Measurements from ENCODE around the gene MC1R.
"Not testable (repeated sequence)": the region's sequence is repeated elsewhere in the genome, so short reads cannot be mapped to it uniquely, and the experiment has no call there.

The MC1R gene

DNA sequence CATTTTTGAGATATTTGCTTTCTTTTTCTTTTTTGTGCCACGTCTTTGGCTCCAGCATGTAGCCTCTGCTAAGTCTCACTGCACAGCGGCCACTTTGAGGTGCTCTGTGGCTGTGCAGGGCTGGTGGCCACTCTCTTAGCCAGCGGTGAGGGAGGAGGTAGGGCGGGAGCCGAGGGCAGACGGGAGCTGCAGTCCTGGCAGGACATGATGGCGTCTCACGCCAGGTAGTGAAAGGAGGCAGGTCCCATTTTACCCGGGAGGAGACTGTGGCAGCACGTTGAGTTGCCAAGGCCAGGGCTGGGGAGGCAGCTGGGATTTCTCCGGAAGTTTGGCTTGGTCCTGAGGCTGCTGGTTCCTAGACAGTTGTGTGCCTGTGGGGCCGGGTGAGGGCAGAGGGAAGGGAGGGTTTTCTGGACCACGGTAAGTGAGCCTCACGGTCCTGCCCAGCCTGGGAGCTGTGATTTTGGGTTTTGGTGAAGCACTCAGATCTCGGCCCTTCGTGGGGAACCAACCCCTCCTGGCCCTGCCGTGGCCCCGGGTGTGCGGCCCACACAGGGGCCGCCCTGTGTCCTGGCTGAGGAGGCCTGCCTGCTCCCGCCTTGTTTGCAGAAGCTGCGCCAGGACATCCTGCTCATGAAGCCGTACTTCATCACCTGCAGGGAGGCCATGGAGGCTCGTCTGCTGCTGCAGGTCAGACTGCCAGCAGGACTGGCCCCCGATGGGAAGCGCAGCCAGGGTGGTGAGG, 44.3 kb downstream of the MC1R start:
- Mint-ChIP-seq H3K9me3 (no peaks in the 10 kb centered on the region), H3K27me3 (no peaks in the 10 kb centered on the region), H3K27ac (no peak overlapping the region), H3K4me1 (peaks cover 10 to 31% of the 10 kb centered on the region in 2 donors), H3K4me3 (no peak overlapping the region), H3K36me3 (peaks cover 32 to 50% of the 10 kb centered on the region in 2 donors)
- no peak for ATAC-seq (replicated peaks)
- no peak for DNase-seq

DNA sequence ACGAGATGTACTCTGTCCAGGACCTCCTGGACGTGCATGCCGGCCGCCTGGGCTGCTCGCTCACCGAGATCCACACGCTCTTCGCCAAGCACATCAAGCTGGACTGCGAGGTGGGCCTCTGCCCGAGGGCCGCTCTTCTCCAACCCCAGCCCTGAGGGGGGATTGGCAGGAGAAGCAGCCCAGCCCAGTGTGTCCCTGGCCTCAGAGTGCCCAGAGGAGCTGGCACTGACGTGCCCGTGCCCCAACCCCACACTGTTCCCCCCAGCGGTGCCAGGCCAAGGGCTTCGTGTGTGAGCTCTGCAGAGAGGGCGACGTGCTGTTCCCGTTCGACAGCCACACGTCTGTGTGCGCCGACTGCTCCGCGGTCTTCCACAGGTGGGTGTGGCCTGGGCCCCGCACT, 45.5 kb downstream of the MC1R start:
- Mint-ChIP-seq H3K27me3 (no peaks in the 10 kb centered on the region), H3K4me1 (peaks cover 8 to 26% of the 10 kb centered on the region in 2 donors), H3K36me3 (peaks cover 22 to 43% of the 10 kb centered on the region in 2 donors), H3K4me3 (no peak overlapping the region), H3K27ac (no peak overlapping the region), H3K9me3 (no peaks in the 10 kb centered on the region)
- DNase-seq = no peak
- no peak for ATAC-seq (replicated peaks)

DNA sequence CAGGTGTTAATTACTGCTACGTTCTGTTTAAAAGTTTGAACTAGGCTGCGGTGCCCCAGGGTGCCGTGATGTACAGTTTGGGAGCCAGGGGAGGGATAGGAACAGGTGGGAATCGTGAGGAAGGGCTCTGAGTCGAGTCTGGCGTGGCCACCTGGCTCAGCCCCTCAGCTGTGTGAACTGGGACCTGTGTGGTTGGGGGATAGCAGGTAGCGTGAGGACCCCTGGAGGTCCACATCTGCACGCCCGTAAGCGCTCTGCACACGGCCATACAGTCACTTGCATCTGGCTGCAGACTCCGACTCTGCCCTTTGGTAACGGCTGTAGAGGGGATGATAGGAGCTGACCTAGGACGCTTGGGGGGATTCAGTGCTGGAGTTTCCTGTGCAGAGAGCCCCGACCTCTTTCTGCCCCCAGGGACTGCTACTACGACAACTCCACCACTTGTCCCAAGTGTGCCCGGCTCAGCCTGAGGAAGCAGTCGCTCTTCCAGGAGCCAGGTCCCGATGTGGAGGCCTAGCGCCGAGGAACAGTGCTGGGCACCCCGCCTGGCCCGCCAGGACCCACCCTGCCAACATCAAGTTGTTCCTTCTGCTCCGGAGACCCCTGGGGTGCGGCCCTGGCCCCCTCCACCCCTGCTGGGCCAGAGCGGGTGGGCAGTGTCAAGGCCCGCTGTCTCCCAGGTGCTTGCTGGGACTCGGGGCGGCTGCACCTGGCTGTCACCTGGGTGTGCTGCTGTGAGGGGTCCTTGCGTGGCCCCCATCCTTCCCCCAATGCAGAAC, 47.0 kb downstream of the MC1R start:
- Mint-ChIP-seq H3K4me3 (no peak overlapping the region), H3K9me3 (no peaks in the 10 kb centered on the region), H3K36me3 (peaks cover 17 to 39% of the 10 kb centered on the region in 2 donors), H3K4me1 (peaks cover 7 to 29% of the 10 kb centered on the region in 2 donors), H3K27ac (no peak overlapping the region), H3K27me3 (no peaks in the 10 kb centered on the region)
- DNase-seq (no peak), ATAC-seq (replicated peaks) (no peak)

DNA sequence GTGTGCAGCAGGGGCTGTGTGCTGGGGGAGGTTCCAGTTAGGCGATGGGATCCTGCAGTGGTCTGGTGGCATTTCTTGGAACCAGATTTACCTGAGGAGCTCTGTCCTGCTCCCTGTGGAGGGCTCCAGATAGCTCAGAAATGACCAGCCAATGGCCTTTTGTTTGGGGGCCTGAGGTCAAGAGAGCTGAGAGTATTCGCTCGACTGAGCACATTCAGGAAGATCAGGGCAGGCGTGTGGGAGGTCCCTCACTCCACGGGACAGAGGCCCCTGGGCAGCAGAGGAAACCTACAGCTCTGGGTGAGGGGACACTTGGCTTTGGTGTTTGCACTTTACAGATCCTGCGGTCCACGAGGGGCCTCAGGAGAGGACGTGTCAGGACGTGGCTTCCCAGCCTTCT, 48.1 kb downstream of the MC1R start:
- Mint-ChIP-seq H3K27ac (no peak overlapping the region), H3K36me3 (peaks cover 18 to 40% of the 10 kb centered on the region in 2 donors)
- no peak for ATAC-seq (replicated peaks)

DNA sequence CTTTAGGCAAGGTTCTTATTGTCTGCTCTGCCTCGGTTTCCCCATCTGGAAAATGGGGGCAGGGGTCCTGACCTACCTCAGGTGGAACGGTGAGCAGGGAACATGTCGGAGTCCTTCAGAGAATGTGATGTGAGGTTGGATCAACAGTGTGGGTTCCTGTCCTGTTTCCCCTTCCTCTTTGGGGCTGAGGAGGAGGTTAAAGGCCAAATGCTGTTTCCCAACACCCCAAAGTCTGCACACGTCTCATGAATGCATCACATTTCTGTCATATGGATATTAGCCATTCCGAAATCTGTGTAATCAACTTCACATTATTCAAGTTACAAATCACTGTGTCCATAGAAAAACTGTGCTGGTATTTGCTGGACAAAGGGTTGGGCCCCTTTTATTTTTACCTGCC, 48.8 kb downstream of the MC1R start:
- Mint-ChIP-seq H3K36me3 (peaks cover 18 to 43% of the 10 kb centered on the region in 2 donors), H3K4me1 (peaks cover 14 to 45% of the 10 kb centered on the region in 2 donors)
- H3K9me3 Mint-ChIP-seq; ATAC-seq (replicated peaks); H3K27me3 Mint-ChIP-seq; DNase-seq; H3K27ac Mint-ChIP-seq; H3K4me3 Mint-ChIP-seq: not testable (repeated sequence)

More for the DNA sequence above, 48.1 kb downstream of the MC1R start:
- DNase-seq = no peak
- Mint-ChIP-seq H3K4me3 (no peak overlapping the region), H3K9me3 (peaks cover 0 to 3% of the 10 kb centered on the region in 2 donors), H3K27me3 (no peaks in the 10 kb centered on the region), H3K4me1 (peaks cover 12 to 40% of the 10 kb centered on the region in 2 donors)

DNA sequence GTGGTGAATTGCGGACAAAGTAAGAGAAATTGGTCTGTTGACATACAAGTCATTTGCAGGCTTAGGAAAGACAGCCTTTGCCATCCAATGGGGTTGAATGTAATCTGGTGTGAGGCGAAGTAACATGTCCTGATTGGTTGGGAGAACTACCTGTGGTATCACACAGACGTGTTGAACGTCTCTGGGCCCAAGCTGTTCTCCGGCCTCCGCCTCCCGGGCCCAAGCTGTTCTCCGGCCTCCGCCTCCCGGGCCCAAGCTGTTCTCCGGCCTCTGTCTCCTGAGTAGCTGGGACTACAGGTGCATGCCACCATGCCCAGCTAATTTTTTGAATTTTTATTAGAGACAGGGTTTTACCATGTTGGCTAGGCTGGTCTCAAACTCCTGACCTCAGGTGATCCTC, 49.4 kb downstream of the MC1R start:
- not testable (repeated sequence) for H3K27ac Mint-ChIP-seq

DNA sequence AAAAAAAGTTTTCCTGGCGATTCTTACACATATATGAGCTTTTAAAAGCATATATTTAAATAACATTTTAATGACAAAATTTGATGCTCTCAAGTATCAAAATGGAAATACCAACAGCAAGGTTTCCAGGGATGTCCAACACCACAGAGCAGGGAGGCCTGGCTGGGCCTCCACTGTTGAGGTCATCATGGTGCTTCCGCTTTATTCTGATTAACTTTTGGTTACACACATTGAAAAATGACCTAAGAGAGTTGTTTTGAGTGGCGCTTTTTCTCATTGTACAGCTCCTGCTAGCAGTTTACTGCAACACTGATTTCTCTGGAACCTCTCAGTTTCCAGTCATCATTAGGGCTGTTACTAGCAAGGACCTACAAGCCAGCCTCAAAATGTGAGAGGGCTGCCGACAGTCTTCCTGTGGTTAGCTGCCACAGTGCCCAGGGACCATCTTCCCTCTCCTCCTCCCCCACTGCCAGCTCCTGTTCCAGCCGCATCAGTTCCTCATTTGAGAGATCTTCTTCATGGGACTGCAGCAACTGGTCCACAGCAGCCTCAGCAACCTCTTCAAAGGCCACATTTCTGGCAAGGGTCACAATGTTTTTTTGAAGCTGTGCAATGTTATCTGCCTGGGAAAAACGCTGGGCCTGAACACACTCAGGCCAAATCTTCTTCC, 51.2 kb downstream of the MC1R start:
- Mint-ChIP-seq H3K4me3 (peak overlapping the region; percentile 17 to 99), H3K36me3 (peaks cover 19 to 42% of the 10 kb centered on the region in 2 donors), H3K27ac (peak overlapping the region; percentile 31), H3K9me3 (peaks cover 0 to 3% of the 10 kb centered on the region in 2 donors), H3K4me1 (peaks cover 26 to 58% of the 10 kb centered on the region in 2 donors), H3K27me3 (no peaks in the 10 kb centered on the region)
- DNase-seq = no peak
- peak; percentile 5 to 11 for ATAC-seq (replicated peaks)

More for the DNA sequence above, 49.4 kb downstream of the MC1R start:
- peaks cover 18 to 43% of the 10 kb centered on the region in 2 donors for H3K36me3 Mint-ChIP-seq
- not testable (repeated sequence) for ATAC-seq (replicated peaks); DNase-seq; H3K27me3 Mint-ChIP-seq; H3K4me3 Mint-ChIP-seq; H3K9me3 Mint-ChIP-seq
- H3K4me1 Mint-ChIP-seq = peaks cover 16 to 45% of the 10 kb centered on the region in 2 donors
